Measurements from ENCODE around the gene NOTCH3.
A peak's percentile ranks its signal among the peaks of the same experiment; 100 is the strongest.

NOTCH3 gene

DNA sequence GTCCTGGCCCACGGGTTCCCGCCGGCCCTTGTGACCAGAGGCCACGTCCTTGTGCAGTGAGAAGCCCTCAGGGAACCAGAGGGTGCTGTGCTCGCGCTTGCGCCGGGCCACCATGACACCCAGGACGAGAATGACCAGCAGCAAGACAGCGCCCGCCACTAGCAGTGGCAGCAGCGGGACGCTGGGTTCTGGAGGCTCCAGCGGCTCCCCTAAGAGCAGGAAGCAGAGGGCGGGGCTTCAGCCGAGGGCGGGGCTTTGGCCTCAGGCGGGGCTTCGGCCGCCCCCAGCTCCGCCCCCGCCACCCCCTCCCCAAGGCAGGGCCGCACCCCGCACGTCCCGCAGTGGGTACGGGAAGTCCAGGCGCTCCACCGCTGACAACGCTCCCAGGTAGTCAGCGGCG lies 30.4 kb downstream of the NOTCH3 start:
- no peak for DNase-seq (ENCODE audit: extremely low read depth, insufficient read length)
- TF ChIP-seq, protein P1, sequence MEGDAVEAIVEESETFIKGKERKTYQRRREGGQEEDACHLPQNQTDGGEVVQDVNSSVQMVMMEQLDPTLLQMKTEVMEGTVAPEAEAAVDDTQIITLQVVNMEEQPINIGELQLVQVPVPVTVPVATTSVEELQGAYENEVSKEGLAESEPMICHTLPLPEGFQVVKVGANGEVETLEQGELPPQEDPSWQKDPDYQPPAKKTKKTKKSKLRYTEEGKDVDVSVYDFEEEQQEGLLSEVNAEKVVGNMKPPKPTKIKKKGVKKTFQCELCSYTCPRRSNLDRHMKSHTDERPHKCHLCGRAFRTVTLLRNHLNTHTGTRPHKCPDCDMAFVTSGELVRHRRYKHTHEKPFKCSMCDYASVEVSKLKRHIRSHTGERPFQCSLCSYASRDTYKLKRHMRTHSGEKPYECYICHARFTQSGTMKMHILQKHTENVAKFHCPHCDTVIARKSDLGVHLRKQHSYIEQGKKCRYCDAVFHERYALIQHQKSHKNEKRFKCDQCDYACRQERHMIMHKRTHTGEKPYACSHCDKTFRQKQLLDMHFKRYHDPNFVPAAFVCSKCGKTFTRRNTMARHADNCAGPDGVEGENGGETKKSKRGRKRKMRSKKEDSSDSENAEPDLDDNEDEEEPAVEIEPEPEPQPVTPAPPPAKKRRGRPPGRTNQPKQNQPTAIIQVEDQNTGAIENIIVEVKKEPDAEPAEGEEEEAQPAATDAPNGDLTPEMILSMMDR (IDR thresholded peaks at IDR 0.05; ENCODE audit: insufficient read depth, low read length, poor library complexity, severe bottlenecking) = no peak

GRCh38 chr19:15169541-15170285 lies 31.1 kb downstream of the NOTCH3 start:
- DNase-seq (ENCODE audit: extremely low read depth, insufficient read length) = no peak
- Histone ChIP-seq H3K36me3 (ENCODE audit: control insufficient read depth, insufficient read depth, low read length) (no peaks in the 10 kb centered on the region), H3K27me3 (replicated peaks; ENCODE audit: control insufficient read depth, insufficient read depth, low read length) (no peaks in the 10 kb centered on the region), H3K4me3 (replicated peaks; ENCODE audit: low read depth, low read length) (no peak overlapping the region)
- TF ChIP-seq, protein P1 (IDR thresholded peaks at IDR 0.05; ENCODE audit: insufficient read depth, low read length, poor library complexity, severe bottlenecking) = no peak

More for the DNA sequence above, 30.4 kb downstream of the NOTCH3 start:
- no peaks in the 10 kb centered on the region for H3K27me3 ChIP-seq (replicated peaks; ENCODE audit: control insufficient read depth, insufficient read depth, low read length)
- H3K36me3 ChIP-seq (ENCODE audit: control insufficient read depth, insufficient read depth, low read length) = no peaks in the 10 kb centered on the region
- no peak overlapping the region for H3K4me3 ChIP-seq (replicated peaks; ENCODE audit: low read depth, low read length)

DNA sequence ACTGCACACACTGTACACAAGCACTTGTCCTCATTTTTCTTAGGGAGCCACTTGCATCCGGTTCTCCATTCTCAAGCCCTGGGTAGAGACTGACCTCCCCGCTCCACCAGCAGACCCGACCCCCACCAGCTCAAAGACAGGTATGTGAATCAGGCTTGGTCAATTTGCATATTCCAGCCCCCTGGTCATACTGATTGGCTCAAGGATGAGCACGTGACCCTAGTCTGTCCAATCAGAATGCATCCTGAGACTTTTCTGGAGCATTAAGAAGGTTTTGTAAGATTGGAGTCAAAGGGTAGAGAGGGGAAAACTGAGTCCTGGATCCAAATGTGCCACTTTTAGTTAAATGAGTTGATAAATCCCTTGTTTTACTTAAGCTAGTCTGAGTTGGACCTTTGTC lies 34.1 kb downstream of the NOTCH3 start:
- Histone ChIP-seq H3K36me3 (ENCODE audit: control insufficient read depth, insufficient read depth, low read length) (no peaks in the 10 kb centered on the region), H3K4me3 (replicated peaks; ENCODE audit: low read depth, low read length) (no peak overlapping the region), H3K27me3 (replicated peaks; ENCODE audit: control insufficient read depth, insufficient read depth, low read length) (no peaks in the 10 kb centered on the region)
- TF ChIP-seq, protein P1 (IDR thresholded peaks at IDR 0.05; ENCODE audit: insufficient read depth, low read length, poor library complexity, severe bottlenecking) = no peak
- no peak for DNase-seq (ENCODE audit: extremely low read depth, insufficient read length)

DNA sequence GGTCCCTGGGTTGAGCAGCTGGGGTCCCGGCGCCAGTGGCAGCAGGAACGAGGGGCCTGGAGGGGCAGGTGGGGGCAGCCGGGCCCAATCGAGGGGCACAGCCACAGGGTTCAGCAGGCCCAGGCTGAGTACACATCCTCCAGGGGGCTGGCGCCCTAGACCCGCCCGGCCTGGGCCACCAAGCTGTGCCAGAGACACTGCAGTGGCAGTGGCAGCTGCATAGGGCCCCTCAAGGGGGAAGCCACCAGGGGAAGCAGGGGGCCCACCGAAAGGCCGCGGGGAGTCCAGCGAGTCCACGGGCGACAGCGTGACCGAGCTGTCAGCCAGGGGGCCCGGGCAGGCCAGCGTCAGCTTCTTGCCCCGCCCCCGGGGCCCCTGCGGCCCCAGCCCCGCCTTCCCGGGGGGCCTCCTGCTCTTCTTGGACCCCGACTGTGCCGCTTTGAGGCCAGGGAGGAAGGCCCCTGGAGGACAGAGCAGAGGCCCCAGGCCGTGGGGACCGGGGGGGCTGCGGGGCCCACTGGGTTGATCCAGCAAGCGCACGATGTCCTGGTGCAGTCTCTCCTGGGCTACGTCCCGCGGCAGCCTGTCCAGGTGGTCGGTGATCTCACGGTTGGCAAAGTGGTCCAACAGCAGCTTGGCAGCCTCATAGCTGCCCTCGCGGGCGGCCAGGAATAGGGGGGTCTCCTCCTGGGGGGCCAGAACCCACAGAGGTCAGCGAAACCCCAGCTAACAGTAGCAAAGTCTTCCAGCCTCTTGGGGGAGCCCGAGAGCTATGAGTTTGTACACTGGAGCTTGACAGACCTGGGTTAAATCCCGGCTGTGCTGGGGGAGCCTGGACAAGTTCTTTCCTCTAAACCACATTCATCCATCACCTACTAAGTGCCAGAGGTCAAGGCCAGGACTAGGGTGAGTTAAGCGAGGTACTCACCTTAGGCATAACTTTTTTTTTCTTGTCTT lies 39.5 kb downstream of the NOTCH3 start:
- Histone ChIP-seq H3K36me3 (ENCODE audit: control insufficient read depth, insufficient read depth, low read length) (no peaks in the 10 kb centered on the region), H3K27me3 (replicated peaks; ENCODE audit: control insufficient read depth, insufficient read depth, low read length) (no peaks in the 10 kb centered on the region), H3K4me3 (replicated peaks; ENCODE audit: low read depth, low read length) (no peak overlapping the region)
- TF ChIP-seq, protein P1 (IDR thresholded peaks at IDR 0.05; ENCODE audit: insufficient read depth, low read length, poor library complexity, severe bottlenecking) = peak; percentile 77
- DNase-seq (ENCODE audit: extremely low read depth, insufficient read length) = no peak

DNA sequence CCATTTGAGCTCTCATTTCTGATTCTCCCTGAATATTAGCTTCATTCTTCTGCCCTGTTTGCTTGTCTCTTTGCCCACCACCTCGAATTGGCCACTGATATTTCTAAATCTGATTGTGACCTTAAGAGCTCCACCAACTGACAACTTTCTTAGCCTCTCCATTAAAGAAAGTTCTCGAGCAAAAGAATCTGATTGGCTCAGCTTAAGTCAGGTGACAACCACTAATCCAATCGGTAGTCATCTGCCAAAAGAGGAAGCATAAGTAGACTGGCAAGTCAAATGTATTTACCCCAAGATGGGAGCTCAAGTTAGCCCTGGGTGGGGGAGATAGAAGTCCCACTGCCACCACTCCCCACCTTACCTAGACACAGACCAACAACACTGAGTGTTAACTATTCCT lies 41.5 kb downstream of the NOTCH3 start:
- H3K36me3 ChIP-seq (ENCODE audit: control insufficient read depth, insufficient read depth, low read length) = no peaks in the 10 kb centered on the region
- no peak for DNase-seq (ENCODE audit: extremely low read depth, insufficient read length)
- no peak overlapping the region for H3K4me3 ChIP-seq (replicated peaks; ENCODE audit: low read depth, low read length)
- TF ChIP-seq, protein P1 (IDR thresholded peaks at IDR 0.05; ENCODE audit: insufficient read depth, low read length, poor library complexity, severe bottlenecking) = no peak
- no peaks in the 10 kb centered on the region for H3K27me3 ChIP-seq (replicated peaks; ENCODE audit: control insufficient read depth, insufficient read depth, low read length)

Data from GM06990 (cell line).